ENCODE results near the gene TEX55.

DNA sequence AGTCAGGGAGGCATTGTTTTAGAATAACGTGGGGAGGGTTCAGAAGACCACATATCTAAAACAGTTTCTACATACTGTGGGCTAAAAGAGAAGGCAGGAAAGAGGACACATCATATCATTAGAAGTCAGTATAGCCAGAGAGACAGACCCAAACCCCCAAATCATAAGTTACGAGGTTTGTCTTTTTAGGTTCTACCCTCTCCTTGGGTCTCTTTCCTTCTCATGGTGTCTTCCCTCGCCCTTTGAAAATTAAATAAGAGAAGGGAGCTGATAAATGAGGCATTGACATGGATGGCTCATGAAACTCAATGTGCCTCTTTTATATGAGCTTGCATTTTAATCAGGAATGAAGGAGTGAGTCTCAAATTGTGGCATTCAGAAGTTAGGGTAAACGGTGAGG, 30.8 kb downstream of the TEX55 start:
- TF ChIP-seq CTCF (IDR thresholded peaks at IDR 0.05; ENCODE audit: low read depth, low read length, poor library complexity, severe bottlenecking) (no peak), EZH2phosphoT487 (IDR thresholded peaks at IDR 0.05; ENCODE audit: borderline replicate concordance, low read length) (no peak)
